BLaER1 (cell line): Measurements from ENCODE around the gene CLASP1.
A peak's percentile ranks its signal among the peaks of the same experiment; 100 is the strongest.

Source experiments
- H3K27ac ChIP-seq: shearing (Covaris generic); formaldehyde crosslinking; 2 replicates; pipeline ENCODE4 v1.8.1; 2022
- H3K27me3 ChIP-seq: shearing (Covaris generic); formaldehyde crosslinking; 2 replicates; pipeline ENCODE4 v1.8.1; 2022
- H3K36me3 ChIP-seq: shearing (Covaris generic); formaldehyde crosslinking; 2 replicates; pipeline ENCODE4 v1.8.1; 2022
- H3K4me1 ChIP-seq: shearing (Covaris generic); formaldehyde crosslinking; 2 replicates; pipeline ENCODE4 v1.8.1; 2022
- H3K4me2 ChIP-seq: shearing (Covaris generic); formaldehyde crosslinking; 2 replicates; pipeline ENCODE4 v1.8.1; 2022
- H3K4me3 ChIP-seq: shearing (Covaris generic); formaldehyde crosslinking; 2 replicates; pipeline ENCODE4 v1.8.1; 2022
- H3K9ac ChIP-seq: shearing (Covaris generic); formaldehyde crosslinking; 2 replicates; pipeline ENCODE4 v1.8.1; 2022
- H3K9me3 ChIP-seq: shearing (Covaris generic); formaldehyde crosslinking; 2 replicates; pipeline ENCODE4 v1.8.1; 2022
- H4K20me1 ChIP-seq: shearing (Covaris generic); formaldehyde crosslinking; 2 replicates; pipeline ENCODE4 v1.8.1; 2022
- Cebpa-rat ChIP-seq: shearing (Covaris generic); IDR thresholded peaks from 2 replicates; pipeline ENCODE4 v1.8.1; 2022

CLASP1 gene

DNA sequence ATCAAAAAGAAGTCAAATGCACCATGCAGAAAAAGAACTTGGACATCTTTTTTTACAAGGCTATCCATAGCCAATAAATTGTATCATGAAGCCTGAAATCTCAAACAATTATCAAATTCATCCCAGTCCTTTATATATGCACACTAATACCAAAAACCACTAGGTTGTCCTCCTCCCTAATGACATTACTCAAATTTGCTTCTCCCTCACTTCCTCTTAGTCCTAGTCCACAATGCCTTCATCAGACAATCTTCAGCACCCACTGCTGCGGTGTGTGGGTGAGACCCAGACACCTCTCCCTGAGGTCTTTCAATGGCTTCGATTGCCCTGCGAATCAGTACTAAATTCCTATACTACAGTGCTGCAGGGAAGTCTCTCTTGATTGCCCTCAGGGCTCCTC is 58.1 kb downstream of the CLASP1 start:
- no peak overlapping the region for H3K9ac ChIP-seq
- no peak overlapping the region for H3K4me2 ChIP-seq
- no peaks in the 10 kb centered on the region for H3K9me3 ChIP-seq
- peaks cover 50% of the 10 kb centered on the region for H3K36me3 ChIP-seq
- peaks cover 93% of the 10 kb centered on the region for H4K20me1 ChIP-seq
- H3K27me3 ChIP-seq = no peaks in the 10 kb centered on the region
- no peak overlapping the region for H3K27ac ChIP-seq
- TF ChIP-seq Cebpa-rat = no peak
- no peak overlapping the region for H3K4me3 ChIP-seq
- H3K4me1 ChIP-seq = peaks cover 7% of the 10 kb centered on the region

DNA sequence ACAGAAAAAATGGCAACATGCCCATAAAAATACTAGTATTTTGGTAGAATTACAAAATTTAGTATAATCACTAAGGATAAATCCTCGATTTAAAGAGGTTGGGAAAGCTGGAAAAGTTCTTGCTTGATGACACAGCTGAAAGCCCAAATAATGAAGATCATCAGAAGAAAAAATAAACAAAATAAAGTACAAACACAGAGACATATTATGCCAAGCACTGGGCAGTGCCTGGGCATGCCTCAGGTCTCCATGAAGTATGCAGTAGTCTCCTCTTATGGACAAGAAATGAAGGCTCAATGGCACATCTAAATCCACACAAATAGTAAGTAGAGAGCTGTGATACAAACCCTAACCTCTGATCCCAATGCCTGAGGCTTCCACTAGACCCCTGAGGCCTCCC is 60.9 kb downstream of the CLASP1 start:
- H3K27ac ChIP-seq = 0 out of 2 replicates have a peak overlapping the region, but pooled peaks have one; percentile 2
- H3K4me3 ChIP-seq = no peak overlapping the region
- H3K27me3 ChIP-seq = no peaks in the 10 kb centered on the region
- H4K20me1 ChIP-seq = peaks cover 96% of the 10 kb centered on the region
- H3K4me1 ChIP-seq = no peaks in the 10 kb centered on the region
- H3K4me2 ChIP-seq = no peak overlapping the region
- peaks cover 65% of the 10 kb centered on the region for H3K36me3 ChIP-seq
- no peaks in the 10 kb centered on the region for H3K9me3 ChIP-seq
- H3K9ac ChIP-seq = no peak overlapping the region
- no peak for TF ChIP-seq Cebpa-rat

DNA sequence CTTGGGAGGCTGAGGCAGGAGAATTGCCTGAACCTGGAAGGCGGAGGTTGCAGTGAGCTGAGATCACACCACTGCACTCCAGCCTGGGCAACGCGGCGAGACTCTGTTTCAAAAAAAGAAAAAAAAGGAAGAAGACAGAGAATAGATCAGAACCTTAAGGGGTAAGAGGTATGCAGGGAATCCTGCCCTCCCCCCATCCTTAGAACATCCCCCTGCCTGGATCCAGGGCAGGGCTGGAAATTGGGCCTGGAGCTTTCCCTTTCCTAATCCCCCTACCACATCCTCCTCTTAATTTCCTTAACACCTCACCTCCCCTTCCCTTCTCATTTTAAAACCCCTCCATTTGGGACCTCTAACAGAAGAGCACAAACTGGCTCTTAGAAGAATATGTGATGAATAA is 62.1 kb downstream of the CLASP1 start:
- Histone ChIP-seq H4K20me1 (peaks cover 95% of the 10 kb centered on the region), H3K4me2 (no peak overlapping the region), H3K27ac (no peak overlapping the region), H3K36me3 (peaks cover 56% of the 10 kb centered on the region), H3K4me3 (no peak overlapping the region), H3K9me3 (no peaks in the 10 kb centered on the region), H3K4me1 (no peaks in the 10 kb centered on the region), H3K27me3 (no peaks in the 10 kb centered on the region), H3K9ac (no peak overlapping the region)
- TF ChIP-seq Cebpa-rat = no peak

DNA sequence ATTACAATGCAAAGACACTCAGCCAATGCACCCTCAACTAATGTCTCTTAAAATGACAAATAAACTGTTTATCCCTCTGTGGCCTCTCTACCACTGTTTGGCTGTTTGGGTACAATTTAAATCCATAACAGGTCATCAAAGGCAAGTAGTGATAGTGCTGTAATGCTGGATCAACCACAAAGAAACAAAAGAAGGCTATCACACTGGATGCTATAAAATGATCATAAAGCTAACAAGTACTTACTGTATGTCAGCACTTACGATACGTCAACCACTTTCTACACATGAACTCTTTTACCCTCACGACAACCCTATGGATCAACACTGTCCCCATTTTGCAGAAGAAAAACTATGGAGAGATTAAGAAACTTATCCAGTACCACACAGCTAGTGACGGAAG is 64.5 kb downstream of the CLASP1 start:
- Histone ChIP-seq H3K4me3 (no peak overlapping the region), H3K27me3 (no peaks in the 10 kb centered on the region), H3K9me3 (no peaks in the 10 kb centered on the region), H4K20me1 (peaks cover 95% of the 10 kb centered on the region), H3K36me3 (peaks cover 55% of the 10 kb centered on the region), H3K9ac (no peak overlapping the region), H3K27ac (no peak overlapping the region), H3K4me2 (no peak overlapping the region), H3K4me1 (no peaks in the 10 kb centered on the region)
- TF ChIP-seq Cebpa-rat = no peak

DNA sequence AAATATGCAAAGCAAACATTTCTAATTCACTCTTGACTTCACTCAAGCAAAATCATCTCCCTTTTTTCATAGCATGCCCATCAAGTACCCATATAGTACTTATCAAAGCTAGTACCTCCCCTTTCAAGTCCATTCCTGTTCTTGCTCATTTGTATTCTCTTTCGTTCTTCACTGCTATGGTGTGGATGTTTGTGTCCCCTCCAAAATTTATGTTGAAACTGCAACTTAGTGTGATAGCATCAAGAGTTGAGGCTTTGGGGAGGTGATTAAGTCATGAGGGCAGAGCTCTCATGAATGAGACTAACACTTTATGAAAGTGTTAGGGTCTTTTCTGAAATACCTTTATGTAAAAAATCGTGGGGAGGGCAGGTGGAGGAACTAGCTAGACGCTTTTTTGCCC is 65.7 kb downstream of the CLASP1 start:
- H3K4me2 ChIP-seq = no peak overlapping the region
- H3K9ac ChIP-seq = no peak overlapping the region
- H3K4me1 ChIP-seq = no peaks in the 10 kb centered on the region
- H4K20me1 ChIP-seq = peaks cover 95% of the 10 kb centered on the region
- no peaks in the 10 kb centered on the region for H3K27me3 ChIP-seq
- no peak for TF ChIP-seq Cebpa-rat
- no peak overlapping the region for H3K27ac ChIP-seq
- no peak overlapping the region for H3K4me3 ChIP-seq
- H3K9me3 ChIP-seq = no peaks in the 10 kb centered on the region
- H3K36me3 ChIP-seq = peaks cover 46% of the 10 kb centered on the region

DNA sequence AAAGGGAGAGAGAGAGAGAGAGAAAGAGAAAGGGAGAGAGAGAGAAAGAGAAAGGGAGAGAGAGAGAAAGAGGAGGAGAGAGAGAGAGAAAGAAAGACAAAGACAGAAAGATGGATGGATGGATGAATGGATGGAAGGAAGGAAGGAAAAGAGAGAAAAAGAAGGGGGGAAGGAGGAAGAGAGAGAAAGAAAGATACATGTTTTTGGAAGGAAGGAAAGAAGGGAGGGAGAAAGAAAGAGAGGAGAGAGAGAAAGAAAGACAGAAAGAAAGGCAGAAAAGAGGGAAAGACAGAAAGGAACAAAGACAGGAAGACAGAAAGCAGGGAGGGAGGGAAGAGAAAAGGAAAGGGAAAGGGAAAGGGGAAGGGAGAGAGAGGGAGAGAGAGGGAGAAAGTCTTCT is 67.0 kb downstream of the CLASP1 start:
- H3K27ac ChIP-seq = no peak overlapping the region
- no peak overlapping the region for H3K9ac ChIP-seq
- no peaks in the 10 kb centered on the region for H3K27me3 ChIP-seq
- no peak overlapping the region for H3K4me3 ChIP-seq
- no peaks in the 10 kb centered on the region for H3K4me1 ChIP-seq
- H3K36me3 ChIP-seq = peaks cover 41% of the 10 kb centered on the region
- no peak for TF ChIP-seq Cebpa-rat
- H4K20me1 ChIP-seq = peaks cover 97% of the 10 kb centered on the region
- no peak overlapping the region for H3K4me2 ChIP-seq
- no peaks in the 10 kb centered on the region for H3K9me3 ChIP-seq

DNA sequence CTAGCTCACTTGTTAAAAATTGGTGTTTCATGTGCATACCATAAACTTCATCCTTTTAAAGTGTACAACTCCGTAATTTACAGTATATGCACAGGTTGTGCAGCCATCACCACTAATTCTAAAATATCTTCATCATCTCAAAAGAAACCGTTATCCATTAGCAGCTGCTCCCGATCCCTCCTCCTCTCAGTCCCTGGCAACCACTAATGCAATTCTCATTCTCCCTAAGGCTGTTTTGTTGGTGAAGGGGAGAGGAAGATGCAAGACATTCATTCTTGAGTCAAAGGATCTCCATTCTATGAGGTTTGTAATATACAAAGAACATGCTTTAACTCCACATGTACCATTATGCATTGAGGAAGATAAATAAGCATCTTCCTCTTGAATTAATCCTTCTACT is 70.0 kb downstream of the CLASP1 start:
- Histone ChIP-seq H3K36me3 (peaks cover 16% of the 10 kb centered on the region), H3K4me3 (no peak overlapping the region), H3K27ac (no peak overlapping the region), H3K27me3 (no peaks in the 10 kb centered on the region), H4K20me1 (peaks cover 96% of the 10 kb centered on the region), H3K9ac (no peak overlapping the region), H3K4me2 (no peak overlapping the region), H3K4me1 (no peaks in the 10 kb centered on the region), H3K9me3 (no peaks in the 10 kb centered on the region)
- TF ChIP-seq Cebpa-rat = no peak

DNA sequence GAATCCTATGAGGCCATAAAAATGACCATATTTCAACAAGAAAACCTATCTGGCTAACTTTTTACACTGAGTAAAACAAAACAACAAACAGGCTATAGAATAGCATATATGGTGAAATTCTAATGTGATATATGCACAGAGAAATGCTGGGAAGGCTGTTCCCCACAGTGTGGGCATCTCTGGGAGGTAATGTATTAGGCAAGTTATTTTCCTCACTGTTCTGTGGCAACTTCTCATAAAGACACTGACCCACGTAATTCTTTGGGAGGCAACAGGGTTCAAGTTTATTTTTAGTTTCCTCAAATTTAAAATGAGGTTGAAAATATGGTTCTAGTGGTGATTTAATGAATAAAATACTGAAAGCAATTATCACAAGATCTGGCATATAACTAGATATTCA is 71.9 kb downstream of the CLASP1 start:
- H3K4me3 ChIP-seq = no peak overlapping the region
- peaks cover 94% of the 10 kb centered on the region for H4K20me1 ChIP-seq

DNA sequence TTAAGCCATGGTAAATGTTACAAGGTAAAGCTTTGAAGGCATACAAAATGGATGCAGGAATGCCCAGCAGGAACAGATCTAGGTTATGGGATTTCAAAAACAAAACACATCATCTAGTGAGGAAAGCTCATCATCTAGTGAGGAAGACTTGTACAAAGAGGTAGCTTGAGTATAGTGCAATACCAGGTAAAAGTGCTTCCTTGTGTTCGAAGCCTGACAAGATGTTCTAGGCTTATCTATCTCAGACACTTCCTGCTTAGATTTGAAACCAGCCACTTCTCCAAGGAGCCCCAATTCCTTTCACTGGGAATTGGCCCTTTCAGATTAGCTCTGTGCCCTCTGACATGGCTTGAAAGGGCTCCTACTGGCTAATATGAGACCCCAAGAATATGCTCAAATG is 73.0 kb downstream of the CLASP1 start:
- Histone ChIP-seq H3K27me3 (no peaks in the 10 kb centered on the region), H3K4me1 (no peaks in the 10 kb centered on the region), H3K9me3 (no peaks in the 10 kb centered on the region), H3K36me3 (peaks cover 21% of the 10 kb centered on the region), H3K4me3 (no peak overlapping the region), H3K9ac (no peak overlapping the region), H3K4me2 (no peak overlapping the region), H3K27ac (no peak overlapping the region), H4K20me1 (peaks cover 96% of the 10 kb centered on the region)
- TF ChIP-seq Cebpa-rat = no peak

More for the DNA sequence above, 71.9 kb downstream of the CLASP1 start:
- no peak overlapping the region for H3K27ac ChIP-seq
- H3K9me3 ChIP-seq = no peaks in the 10 kb centered on the region
- H3K4me1 ChIP-seq = no peaks in the 10 kb centered on the region
- no peak for TF ChIP-seq Cebpa-rat
- no peak overlapping the region for H3K4me2 ChIP-seq
- peaks cover 16% of the 10 kb centered on the region for H3K36me3 ChIP-seq
- H3K27me3 ChIP-seq = no peaks in the 10 kb centered on the region
- no peak overlapping the region for H3K9ac ChIP-seq

DNA sequence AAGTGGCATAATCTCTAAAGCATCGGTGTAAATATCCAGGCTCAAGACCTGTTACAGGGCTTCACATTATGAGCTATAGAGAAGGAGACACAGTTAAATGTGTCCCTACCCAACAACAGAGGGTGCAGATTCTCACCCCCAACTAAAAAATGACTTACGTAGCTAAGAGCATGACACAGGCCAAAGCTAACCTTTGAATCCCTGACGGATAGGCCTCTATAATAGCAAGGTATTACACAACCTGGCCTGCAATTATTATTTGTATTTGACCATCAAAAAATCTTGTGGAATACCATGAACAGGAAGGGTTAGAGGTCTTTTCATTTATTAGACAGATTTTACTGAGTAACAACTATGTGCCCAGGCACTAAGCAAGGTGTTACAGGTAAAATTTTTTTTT is 73.5 kb downstream of the CLASP1 start:
- Histone ChIP-seq H3K27me3 (no peaks in the 10 kb centered on the region), H3K27ac (no peak overlapping the region), H4K20me1 (peaks cover 96% of the 10 kb centered on the region), H3K9ac (no peak overlapping the region), H3K4me3 (no peak overlapping the region), H3K4me1 (no peaks in the 10 kb centered on the region), H3K4me2 (no peak overlapping the region), H3K36me3 (peaks cover 21% of the 10 kb centered on the region), H3K9me3 (no peaks in the 10 kb centered on the region)
- TF ChIP-seq Cebpa-rat = no peak

DNA sequence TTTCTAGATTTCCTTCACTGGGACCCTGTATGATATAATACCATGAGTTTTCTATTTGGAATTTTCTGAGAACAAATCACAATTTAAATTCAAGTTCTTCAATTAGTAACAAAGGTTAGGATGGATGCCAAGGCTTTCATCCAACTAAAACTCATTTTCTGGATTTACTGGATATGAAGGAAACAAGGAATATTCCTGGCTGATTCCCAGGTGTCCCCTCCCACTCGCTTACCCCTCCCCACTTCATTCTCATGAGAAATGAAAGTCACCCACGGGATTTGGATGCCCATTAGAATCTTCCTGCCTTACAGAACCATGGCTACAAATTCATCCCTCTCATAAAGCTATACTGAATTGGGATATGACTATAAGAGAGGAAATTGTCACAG is 78.6 kb downstream of the CLASP1 start:
- Histone ChIP-seq H3K9ac (no peak overlapping the region), H3K4me3 (no peak overlapping the region), H3K27ac (no peak overlapping the region), H3K4me2 (no peak overlapping the region), H3K36me3 (peaks cover 62% of the 10 kb centered on the region), H3K27me3 (no peaks in the 10 kb centered on the region), H3K9me3 (peaks cover 5% of the 10 kb centered on the region), H4K20me1 (peaks cover 96% of the 10 kb centered on the region), H3K4me1 (no peaks in the 10 kb centered on the region)
- no peak for TF ChIP-seq Cebpa-rat
